H9 (cell line): ENCODE results near the gene LITAF. TPM values are rescaled to one million over a fixed set of nuclear protein-coding genes. Genes with fewer than 3 reads are reported as not detected.
A peak's percentile ranks its signal among the peaks of the same experiment; 100 is the strongest.

Experiments
- DNase-seq: peaks from one replicate; pipeline ENCODE4 v3.0.0-alpha.2; 2017
- H2AFZ ChIP-seq: one replicate; pipeline ENCODE4 v1.6.1; 2013; ENCODE audit warnings: mild to moderate bottlenecking, low read length, control low read depth, moderate library complexity
- H2AK5ac ChIP-seq: 2 replicates; pipeline ENCODE4 v1.6.1; 2013; ENCODE audit warnings: low read length, control low read depth, mixed read lengths; ENCODE audit not compliant: insufficient read length
- H2BK120ac ChIP-seq: one replicate; pipeline ENCODE4 v1.6.1; 2013; ENCODE audit warnings: low read depth, mild to moderate bottlenecking, low read length, control low read depth, inconsistent platforms; ENCODE audit not compliant: poor library complexity, severe bottlenecking
- H2BK12ac ChIP-seq: 2 replicates; pipeline ENCODE4 v1.6.1; 2013; ENCODE audit warnings: low read length, control low read depth, mixed read lengths, low read depth; ENCODE audit not compliant: insufficient read length
- H2BK15ac ChIP-seq: 2 replicates; pipeline ENCODE4 v1.6.1; 2013; ENCODE audit warnings: low read depth, low read length, control low read depth
- H2BK20ac ChIP-seq: one replicate; pipeline ENCODE4 v1.6.1; 2013; ENCODE audit warnings: low read depth, mild to moderate bottlenecking, low read length, control low read depth, inconsistent platforms; ENCODE audit not compliant: poor library complexity, severe bottlenecking
- H2BK5ac ChIP-seq: 2 replicates; pipeline ENCODE4 v1.6.1; 2013; ENCODE audit warnings: low read length, control low read depth, mixed read lengths; ENCODE audit not compliant: insufficient read length
- H3K14ac ChIP-seq: 2 replicates; pipeline ENCODE4 v1.6.1; 2013; ENCODE audit warnings: low read length, control low read depth; ENCODE audit not compliant: insufficient read depth
- H3K18ac ChIP-seq: 2 replicates; pipeline ENCODE4 v1.6.1; 2013; ENCODE audit warnings: low read depth, mild to moderate bottlenecking, mixed read lengths, low read length, control low read depth; ENCODE audit not compliant: insufficient read length
- H3K23ac ChIP-seq: 2 replicates; pipeline ENCODE4 v1.6.1; 2013; ENCODE audit warnings: low read length, control low read depth, mixed read lengths, low read depth; ENCODE audit not compliant: insufficient read length
- H3K23me2 ChIP-seq: 2 replicates; pipeline ENCODE4 v1.6.1; 2013; ENCODE audit warnings: low read depth, mild to moderate bottlenecking, mixed read lengths, low read length, control low read depth; ENCODE audit not compliant: insufficient read length, poor library complexity, severe bottlenecking
- H3K27ac ChIP-seq: 2 replicates; pipeline ENCODE4 v1.5.1; 2013; ENCODE audit warnings: low read length, control low read depth, mixed read lengths, low read depth; ENCODE audit not compliant: insufficient read length
- H3K27me3 ChIP-seq: 2 replicates; pipeline ENCODE4 v1.6.1; 2013; ENCODE audit warnings: low read length, control low read depth, inconsistent platforms; ENCODE audit not compliant: insufficient read depth
- H3K4ac ChIP-seq: 2 replicates; pipeline ENCODE4 v1.6.1; 2013; ENCODE audit warnings: low read depth, mild to moderate bottlenecking, control low read depth, inconsistent platforms, low read length, moderate library complexity
- H3K4me1 ChIP-seq: 2 replicates; pipeline ENCODE4 v1.6.1; 2013; ENCODE audit warnings: low read length, control low read depth, inconsistent platforms; ENCODE audit not compliant: insufficient read depth
- H3K4me2 ChIP-seq: 2 replicates; pipeline ENCODE4 v1.6.1; 2013; ENCODE audit warnings: low read length, control low read depth, mixed read lengths; ENCODE audit not compliant: insufficient read length, insufficient read depth
- H3K56ac ChIP-seq: 2 replicates; pipeline ENCODE4 v1.6.1; 2013; ENCODE audit warnings: low read depth, mild to moderate bottlenecking, mixed read lengths, low read length, control low read depth; ENCODE audit not compliant: insufficient read length
- H3K79me1 ChIP-seq: 2 replicates; pipeline ENCODE4 v1.6.1; 2013; ENCODE audit warnings: low read depth, mild to moderate bottlenecking, moderate library complexity, low read length, control low read depth, inconsistent platforms; ENCODE audit not compliant: insufficient read depth, poor library complexity, severe bottlenecking
- H3K79me2 ChIP-seq: 2 replicates; pipeline ENCODE4 v1.6.1; 2013; ENCODE audit warnings: low read length, control low read depth, inconsistent platforms; ENCODE audit not compliant: insufficient read depth
- H3K9ac ChIP-seq: 2 replicates; pipeline ENCODE4 v1.6.1; 2013; ENCODE audit warnings: low read length, control low read depth, mixed read lengths; ENCODE audit not compliant: insufficient read length; ENCODE audit errors: extremely low read depth
- H3K9me3 ChIP-seq: one replicate; pipeline ENCODE4 v1.6.1; 2013; ENCODE audit warnings: low read depth, low read length, inconsistent platforms; ENCODE audit not compliant: control insufficient read depth
- H3T11ph ChIP-seq: one replicate; pipeline ENCODE4 v1.6.1; 2013; ENCODE audit warnings: mild to moderate bottlenecking, low read length, control low read depth, inconsistent platforms
- H4K20me1 ChIP-seq: one replicate; pipeline ENCODE4 v1.6.1; 2013; ENCODE audit not compliant: control insufficient read depth, insufficient read length, insufficient read depth
- H4K5ac ChIP-seq: 2 replicates; pipeline ENCODE4 v1.6.1; 2013; ENCODE audit warnings: low read depth, mild to moderate bottlenecking, mixed read lengths, low read length, control low read depth; ENCODE audit not compliant: insufficient read length
- H4K8ac ChIP-seq: replicated peaks from 2 replicates; pipeline ENCODE4 v1.6.1; 2013; ENCODE audit warnings: low read length, control low read depth, mixed read lengths, low read depth; ENCODE audit not compliant: insufficient read length
- H4K91ac ChIP-seq: 2 replicates; pipeline ENCODE4 v1.6.1; 2013; ENCODE audit warnings: low read depth, mild to moderate bottlenecking, moderate library complexity, mixed read lengths, low read length, control low read depth; ENCODE audit not compliant: insufficient read length
- H3K27ac Mint-ChIP-seq, 3 experiments: 2 replicates in 2 of 3; 3 replicates in 1 of 3; pipeline ENCODE4 v1.8.0; 2020 to 2021; ENCODE audit warnings: mixed read lengths in 3 of 3, mild to moderate bottlenecking in 1 of 3, moderate library complexity in 1 of 3
- H3K27me3 Mint-ChIP-seq: 2 replicates; pipeline ENCODE4 v1.8.0; 2021; ENCODE audit warnings: low read depth, mild to moderate bottlenecking, moderate library complexity, mixed read lengths
- H3K36me3 Mint-ChIP-seq, 3 experiments: 2 replicates in 2 of 3; 3 replicates in 1 of 3; pipeline ENCODE4 v1.8.0; 2020 to 2021; ENCODE audit warnings: low read depth in 3 of 3, mixed read lengths in 3 of 3; ENCODE audit not compliant: insufficient read depth in 1 of 3
- H3K4me1 Mint-ChIP-seq, 2 experiments: 2 replicates each; pipeline ENCODE4 v1.8.0; 2020; ENCODE audit warnings: mixed read lengths in 2 of 2
- H3K4me3 Mint-ChIP-seq, 2 experiments: 2 replicates in 1 of 2; 3 replicates in 1 of 2; pipeline ENCODE4 v1.8.0; 2020 to 2021; ENCODE audit warnings: mild to moderate bottlenecking in 2 of 2, mixed read lengths in 2 of 2, moderate library complexity in 1 of 2
- H3K9me3 Mint-ChIP-seq, 2 experiments: 2 replicates in 1 of 2; 3 replicates in 1 of 2; pipeline ENCODE4 v1.8.0; 2020; ENCODE audit warnings: mild to moderate bottlenecking in 2 of 2, mixed read lengths in 2 of 2, moderate library complexity in 1 of 2
- WGBS: extraction: QIAGEN DNeasy Blood & Tissue Kit; methylation state at CpG from one replicate; pipeline ENCODE4 v1.1.7; 2013; ENCODE audit warnings: missing lambda C conversion rate, low lambda C conversion rate, mixed read lengths; ENCODE audit not compliant: insufficient read length; ENCODE audit errors: extremely low coverage; 5-methylcytosine and 5-hydroxymethylcytosine counted together
- total RNA-seq: library from RNA; stranded (reverse); gene quantifications from 2 replicates; pipeline ENCODE4 v1.2.1, GENCODE V29; 2021
- TF ChIP-seq, protein P1 (sequence below): fragments of 200-600 bp; sonication (generic); conservative IDR thresholded peaks from 3 replicates; pipeline ENCODE4 v1.8.0; 2021; ENCODE audit warnings: antibody characterized with exemption, mild to moderate bottlenecking

LITAF gene
- total RNA-seq, 1 experiment from 2014 or later: 249 TPM

DNA sequence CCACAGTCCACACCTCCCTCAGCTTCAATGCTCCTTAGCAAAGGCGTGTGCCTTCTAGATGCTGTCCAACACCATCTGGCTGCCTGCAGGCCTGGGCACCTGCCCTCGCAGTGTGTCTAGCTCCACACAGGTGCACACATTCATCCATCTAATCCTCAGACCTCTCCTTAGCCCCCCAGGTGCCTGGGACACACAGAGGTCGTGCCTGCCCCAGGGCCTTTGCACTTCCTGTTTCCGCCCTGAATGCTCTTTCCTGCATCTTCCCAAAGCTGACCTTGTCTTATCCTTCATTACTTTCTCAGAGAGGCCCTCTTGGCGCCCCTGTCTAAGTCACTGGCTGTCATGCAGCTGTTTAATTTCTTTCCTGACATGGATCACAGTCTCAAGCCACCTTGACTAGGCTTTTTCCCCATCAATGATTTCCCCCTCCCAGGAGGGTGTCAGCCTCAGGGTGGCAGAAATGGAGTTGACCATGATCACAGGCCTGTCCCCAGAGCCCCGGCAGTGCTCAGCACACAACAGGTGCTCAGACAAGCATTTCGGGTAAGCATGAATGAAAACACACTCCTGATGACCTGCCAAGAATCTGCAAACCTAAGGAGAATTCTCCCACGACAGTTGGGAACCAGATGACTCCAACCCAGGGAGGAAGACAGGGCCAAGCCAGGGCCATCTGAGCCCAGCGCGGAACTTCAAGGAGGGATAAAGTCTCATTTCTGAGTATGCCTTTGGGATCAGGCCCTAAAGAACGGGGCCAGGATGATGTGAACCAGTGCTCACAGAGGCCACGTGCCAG lies 76.3 kb downstream of the LITAF start:
- no peaks in the 10 kb centered on the region for H4K20me1 ChIP-seq
- no CpG with 5 or more reads among the region's 12 CpGs for WGBS
- H3K9ac ChIP-seq: no peak overlapping the region

More for the DNA sequence above, 76.3 kb downstream of the LITAF start:
- Histone ChIP-seq H4K5ac (no peak overlapping the region), H2BK20ac (no peak overlapping the region), H2AK5ac (no peak overlapping the region), H2AFZ (no peak overlapping the region), H2BK15ac (no peak overlapping the region), H3K4me1 (no peaks in the 10 kb centered on the region), H2BK120ac (no peak overlapping the region), H3K56ac (no peak overlapping the region), H4K8ac (no peak overlapping the region), H3K18ac (no peak overlapping the region), H3K14ac (no peak overlapping the region), H3K23me2 (no peaks in the 10 kb centered on the region), H3K79me2 (no peaks in the 10 kb centered on the region), H3K27me3 (no peaks in the 10 kb centered on the region), H3T11ph (no peak overlapping the region), H2BK12ac (no peak overlapping the region), H4K91ac (no peak overlapping the region), H2BK5ac (no peak overlapping the region), H3K79me1 (no peaks in the 10 kb centered on the region), H3K23ac (no peak overlapping the region), H3K27ac (no peak overlapping the region), H3K4me2 (no peak overlapping the region), H3K9me3 (no peaks in the 10 kb centered on the region), H3K4ac (no peak overlapping the region)
- TF ChIP-seq, protein P1, sequence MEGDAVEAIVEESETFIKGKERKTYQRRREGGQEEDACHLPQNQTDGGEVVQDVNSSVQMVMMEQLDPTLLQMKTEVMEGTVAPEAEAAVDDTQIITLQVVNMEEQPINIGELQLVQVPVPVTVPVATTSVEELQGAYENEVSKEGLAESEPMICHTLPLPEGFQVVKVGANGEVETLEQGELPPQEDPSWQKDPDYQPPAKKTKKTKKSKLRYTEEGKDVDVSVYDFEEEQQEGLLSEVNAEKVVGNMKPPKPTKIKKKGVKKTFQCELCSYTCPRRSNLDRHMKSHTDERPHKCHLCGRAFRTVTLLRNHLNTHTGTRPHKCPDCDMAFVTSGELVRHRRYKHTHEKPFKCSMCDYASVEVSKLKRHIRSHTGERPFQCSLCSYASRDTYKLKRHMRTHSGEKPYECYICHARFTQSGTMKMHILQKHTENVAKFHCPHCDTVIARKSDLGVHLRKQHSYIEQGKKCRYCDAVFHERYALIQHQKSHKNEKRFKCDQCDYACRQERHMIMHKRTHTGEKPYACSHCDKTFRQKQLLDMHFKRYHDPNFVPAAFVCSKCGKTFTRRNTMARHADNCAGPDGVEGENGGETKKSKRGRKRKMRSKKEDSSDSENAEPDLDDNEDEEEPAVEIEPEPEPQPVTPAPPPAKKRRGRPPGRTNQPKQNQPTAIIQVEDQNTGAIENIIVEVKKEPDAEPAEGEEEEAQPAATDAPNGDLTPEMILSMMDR: no peak
- no peak overlapping the region for H3K4me3 Mint-ChIP-seq
- H3K36me3 Mint-ChIP-seq: no peaks in the 10 kb centered on the region; a peak in 1 of 7 replicates
- H3K27me3 Mint-ChIP-seq: no peaks in the 10 kb centered on the region; the same call in 1 of the 2 replicates
- DNase-seq: no peak
- no peaks in the 10 kb centered on the region; a peak in 1 of 5 replicates for H3K9me3 Mint-ChIP-seq
- H3K27ac Mint-ChIP-seq: peak overlapping the region in 1 of 3 experiments; percentile 73; a peak in 1 of 7 replicates
- H3K4me1 Mint-ChIP-seq: peaks cover 8 to 17% of the 10 kb centered on the region in 2 experiments
